SH-SY5Y (cell line): Measurements from ENCODE around the gene DDX54.

Source experiments
- GATA2 ChIP-seq: IDR thresholded peaks from 2 replicates; pipeline ENCODE4 v1.6.1; 2011; ENCODE audit warnings: mild to moderate bottlenecking, low read depth, low read length
- GATA3 ChIP-seq: IDR thresholded peaks from 2 replicates; pipeline ENCODE4 v1.6.1; 2011; ENCODE audit warnings: low read depth, mild to moderate bottlenecking, low read length, moderate library complexity

- TF ChIP-seq GATA2 (no peak), GATA3 (no peak)
These were observed 14.8 kb downstream of the DDX54 start for GRCh38 chr12:113170457-113170856.
